ENCODE results near the gene ZDHHC14. TPM values are rescaled to one million over a fixed set of nuclear protein-coding genes. Genes with fewer than 3 reads are reported as not detected.

Gene ZDHHC14
- total RNA-seq, 1 experiment from 2014 or later: 3.2 TPM

DNA sequence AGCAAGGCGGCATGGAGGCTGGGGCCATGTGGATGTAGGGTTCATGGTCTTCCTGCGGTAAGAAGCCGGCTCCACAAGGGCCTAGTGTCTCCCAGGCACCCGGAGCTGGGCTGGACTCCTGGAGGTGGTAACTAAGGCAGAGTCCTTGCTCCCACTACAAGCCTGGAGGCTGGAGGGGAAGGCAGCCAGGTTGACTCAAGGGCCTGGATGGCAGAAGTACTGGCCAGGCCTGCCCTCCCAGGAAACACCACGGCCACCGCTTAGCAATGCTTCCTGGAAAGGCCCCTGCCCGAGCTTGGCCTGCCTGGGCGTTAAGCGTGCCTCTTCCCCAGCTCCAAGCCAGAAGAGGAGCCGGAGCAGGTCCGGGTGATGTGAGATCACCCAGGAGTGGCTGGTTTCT lies 182.0 kb downstream of the ZDHHC14 start:
- TF ChIP-seq CTCF (conservative IDR thresholded peaks at IDR 0.05; ENCODE audit: low read depth, low read length) (no peak), EZH2 (IDR thresholded peaks at IDR 0.05; ENCODE audit: borderline replicate concordance, low read depth, low read length, poor library complexity, severe bottlenecking) (no peak)
- no peak for DNase-seq (ENCODE audit: low spot score)
- Histone ChIP-seq H3K27ac (ENCODE audit: low read depth, low read length, poor library complexity, severe bottlenecking) (no peak overlapping the region), H3K36me3 (ENCODE audit: insufficient read depth, low read length, poor library complexity, severe bottlenecking) (no peaks in the 10 kb centered on the region), H3K27me3 (replicated peaks; ENCODE audit: insufficient read depth, low read depth, low read length, poor library complexity) (no peaks in the 10 kb centered on the region), H3K4me3 (ENCODE audit: low read depth, low read length, poor library complexity, severe bottlenecking) (no peak overlapping the region), H3K9me3 (ENCODE audit: low read depth, low read length, poor library complexity, severe bottlenecking) (no peaks in the 10 kb centered on the region), H3K4me1 (ENCODE audit: insufficient read depth, low read length, poor library complexity, severe bottlenecking) (no peaks in the 10 kb centered on the region)
- POLR2A ChIA-PET (ENCODE audit: low non-redundant PET): no interaction called here
- intact Hi-C loops (cut with micrococcal nuclease; ENCODE audit: unreplicated experiment): no loop called here
- BruUV-seq (replicated peaks): no TSS peak
- CTCF ChIA-PET: interaction anchor here (0.6 kb wide), 1 partner anchor 8 kb away, joined by 9 read pairs; no protein-coding TSS in a partner anchor

GRCh38 chr6:157563611-157564284 lies 182.8 kb downstream of the ZDHHC14 start:
- DNase-seq (ENCODE audit: low spot score): no peak
- Histone ChIP-seq H3K9me3 (ENCODE audit: low read depth, low read length, poor library complexity, severe bottlenecking) (no peaks in the 10 kb centered on the region), H3K4me1 (ENCODE audit: insufficient read depth, low read length, poor library complexity, severe bottlenecking) (no peaks in the 10 kb centered on the region), H3K27ac (ENCODE audit: low read depth, low read length, poor library complexity, severe bottlenecking) (no peak overlapping the region), H3K36me3 (ENCODE audit: insufficient read depth, low read length, poor library complexity, severe bottlenecking) (no peaks in the 10 kb centered on the region), H3K27me3 (replicated peaks; ENCODE audit: insufficient read depth, low read depth, low read length, poor library complexity) (no peaks in the 10 kb centered on the region), H3K4me3 (ENCODE audit: low read depth, low read length, poor library complexity, severe bottlenecking) (no peak overlapping the region)
- POLR2A ChIA-PET (ENCODE audit: low non-redundant PET): no interaction called here
- BruUV-seq (replicated peaks): no TSS peak
- TF ChIP-seq CTCF (conservative IDR thresholded peaks at IDR 0.05; ENCODE audit: low read depth, low read length) (no peak), EZH2 (IDR thresholded peaks at IDR 0.05; ENCODE audit: borderline replicate concordance, low read depth, low read length, poor library complexity, severe bottlenecking) (no peak)
- intact Hi-C loops (cut with micrococcal nuclease; ENCODE audit: unreplicated experiment): no loop called here
- CTCF ChIA-PET: interaction anchor here (0.6 kb wide), 1 partner anchor 8 kb away, joined by 9 read pairs; no protein-coding TSS in a partner anchor

DNA sequence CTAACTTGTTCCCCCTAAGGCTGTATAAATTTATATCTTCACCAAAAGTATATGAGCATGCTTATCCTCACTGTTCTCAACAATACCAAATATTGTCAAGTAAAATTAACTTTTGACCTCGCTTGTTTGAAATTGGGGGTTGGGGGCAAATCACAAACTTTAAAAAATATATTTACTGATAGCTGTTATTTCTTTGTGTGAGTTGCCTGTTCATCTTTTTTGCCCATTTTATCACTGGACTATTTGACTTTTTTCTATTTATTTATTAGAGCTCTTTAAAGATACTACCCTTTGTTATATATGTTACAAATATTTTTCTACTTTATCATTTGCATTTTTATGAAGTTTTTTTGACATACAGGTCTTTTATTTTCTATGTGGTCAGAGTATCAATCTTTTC lies 187.7 kb downstream of the ZDHHC14 start:
- no TSS peak for BruUV-seq (replicated peaks)
- no peaks in the 10 kb centered on the region for H3K27me3 ChIP-seq (replicated peaks; ENCODE audit: insufficient read depth, low read depth, low read length, poor library complexity)
- intact Hi-C loops (cut with micrococcal nuclease; ENCODE audit: unreplicated experiment): no loop called here

More for the DNA sequence above, 187.7 kb downstream of the ZDHHC14 start:
- H3K36me3 ChIP-seq (ENCODE audit: insufficient read depth, low read length, poor library complexity, severe bottlenecking): no peaks in the 10 kb centered on the region
- DNase-seq (ENCODE audit: low spot score): no peak
- no peak for TF ChIP-seq CTCF (conservative IDR thresholded peaks at IDR 0.05; ENCODE audit: low read depth, low read length)
- no peak for TF ChIP-seq EZH2 (IDR thresholded peaks at IDR 0.05; ENCODE audit: borderline replicate concordance, low read depth, low read length, poor library complexity, severe bottlenecking)
- H3K9me3 ChIP-seq (ENCODE audit: low read depth, low read length, poor library complexity, severe bottlenecking): no peaks in the 10 kb centered on the region
- POLR2A ChIA-PET (ENCODE audit: low non-redundant PET): no interaction called here
- H3K4me3 ChIP-seq (ENCODE audit: low read depth, low read length, poor library complexity, severe bottlenecking): no peak overlapping the region
- CTCF ChIA-PET: no interaction called here
- H3K27ac ChIP-seq (ENCODE audit: low read depth, low read length, poor library complexity, severe bottlenecking): no peak overlapping the region
- H3K4me1 ChIP-seq (ENCODE audit: insufficient read depth, low read length, poor library complexity, severe bottlenecking): no peaks in the 10 kb centered on the region

All from A673 (cell line).